Mesodermal cell (in vitro differentiated cells): Measurements from ENCODE around the gene SPSB1.

Experiments
- H3K27ac ChIP-seq: 2 replicates; pipeline ENCODE4 v1.7.0; 2013; ENCODE audit warnings: mild to moderate bottlenecking, low read depth, low read length, moderate library complexity; ENCODE audit not compliant: severe bottlenecking
- H3K36me3 ChIP-seq: 2 replicates; pipeline ENCODE4 v1.7.1; 2013; ENCODE audit warnings: mild to moderate bottlenecking, low read length, moderate library complexity; ENCODE audit not compliant: control insufficient read depth, insufficient read depth
- H3K4me1 ChIP-seq: one replicate; pipeline ENCODE4 v1.7.1; 2013; ENCODE audit warnings: mild to moderate bottlenecking, low read length; ENCODE audit not compliant: insufficient read depth, control insufficient read depth, poor library complexity, severe bottlenecking
- H3K4me3 ChIP-seq: 2 replicates; pipeline ENCODE4 v1.7.0; 2013; ENCODE audit warnings: low read length, control low read depth, mild to moderate bottlenecking; ENCODE audit not compliant: insufficient read depth, poor library complexity, severe bottlenecking; ENCODE audit errors: extremely low read depth
- H3K9me3 ChIP-seq: 2 replicates; pipeline ENCODE4 v1.7.1; 2013; ENCODE audit warnings: mild to moderate bottlenecking, low read length, moderate library complexity; ENCODE audit not compliant: control insufficient read depth
- WGBS, 2 experiments: methylation state at CpG; one replicate each; pipeline ENCODE4 v1.1.5; 2013; ENCODE audit warnings: missing lambda C conversion rate in 2 of 2; ENCODE audit not compliant: insufficient coverage in 2 of 2; 5-methylcytosine and 5-hydroxymethylcytosine counted together

Gene SPSB1

DNA sequence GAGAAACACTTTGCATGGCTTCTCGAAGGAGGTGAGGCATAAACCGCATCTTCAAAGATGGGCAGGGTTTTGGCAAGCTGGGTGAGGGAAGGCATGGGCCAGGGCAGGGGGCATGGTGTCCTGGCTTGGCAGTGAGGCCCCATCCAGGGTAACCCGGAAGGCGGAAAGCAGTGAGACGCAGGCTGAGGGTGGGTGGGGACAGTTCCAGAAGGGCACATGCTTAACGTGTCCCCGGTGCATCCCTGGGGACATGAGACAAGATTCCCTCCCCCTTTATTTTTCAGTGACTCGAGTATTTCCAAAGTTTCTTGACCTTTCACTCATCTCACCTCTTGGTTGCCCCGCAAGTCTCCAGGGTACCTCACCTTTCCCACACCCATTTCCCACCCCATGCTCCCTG is 123.8 kb downstream of the SPSB1 start:
- no peak overlapping the region for H3K27ac ChIP-seq
- peaks cover 19% of the 10 kb centered on the region for H3K4me1 ChIP-seq
- H3K9me3 ChIP-seq = no peaks in the 10 kb centered on the region
- WGBS, 2 experiments = 96% methylated on average over 9 of the region's 9 CpGs
- H3K36me3 ChIP-seq = no peaks in the 10 kb centered on the region
- H3K4me3 ChIP-seq = no peak overlapping the region

DNA sequence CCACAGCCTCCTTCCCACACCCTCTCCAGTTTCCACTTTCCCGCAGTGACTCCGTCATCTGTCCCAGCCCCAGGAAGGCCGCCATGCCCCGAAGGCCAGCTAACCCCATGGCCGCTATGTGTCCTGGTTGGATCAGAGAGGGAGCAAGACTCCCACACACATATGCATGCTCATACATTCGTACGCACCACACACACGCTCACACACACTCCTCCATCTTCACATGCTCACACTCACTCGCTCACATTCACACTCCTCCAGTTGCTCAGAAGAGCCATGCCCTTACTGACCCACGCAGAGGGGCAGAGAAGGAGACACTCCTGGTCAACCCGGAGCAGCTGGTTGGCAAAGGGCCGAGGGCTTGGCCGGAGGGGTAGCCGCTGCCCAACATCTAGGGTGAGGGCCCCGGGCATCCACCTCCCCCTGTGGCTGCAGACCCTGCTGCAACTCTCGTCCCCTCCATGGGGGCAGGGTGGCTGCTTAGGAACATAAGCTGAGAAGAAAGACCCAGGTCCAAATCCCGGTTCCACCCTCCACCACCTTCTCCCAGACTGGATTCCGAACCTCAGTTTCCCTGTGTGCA is 124.3 kb downstream of the SPSB1 start:
- H3K4me1 ChIP-seq = peaks cover 19% of the 10 kb centered on the region
- H3K9me3 ChIP-seq = no peaks in the 10 kb centered on the region
- 92 to 99% methylated on average over 12 of the region's 18 CpGs for WGBS, 2 experiments
- no peaks in the 10 kb centered on the region for H3K36me3 ChIP-seq
- no peak overlapping the region for H3K4me3 ChIP-seq
- H3K27ac ChIP-seq = no peak overlapping the region

DNA sequence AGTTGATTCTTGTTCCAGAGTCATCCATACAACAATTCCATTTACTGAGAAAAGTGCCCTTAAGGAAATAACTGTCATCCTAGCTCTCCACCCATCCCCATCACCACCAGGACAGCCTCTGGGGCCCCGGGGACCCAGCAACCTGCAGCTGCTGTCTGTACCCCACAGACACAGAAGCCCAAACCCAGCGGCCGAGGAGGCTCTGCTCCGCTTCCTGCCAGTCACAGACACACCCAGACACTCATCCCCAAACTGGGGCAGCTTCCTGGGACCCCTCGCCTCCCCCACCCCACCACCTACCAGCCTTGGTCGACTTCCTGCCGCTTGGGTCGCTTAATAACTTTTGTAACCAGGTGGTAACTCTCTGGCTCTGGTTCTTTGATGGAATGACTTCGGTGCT is 125.0 kb downstream of the SPSB1 start:
- Histone ChIP-seq H3K4me1 (peaks cover 17% of the 10 kb centered on the region), H3K36me3 (no peaks in the 10 kb centered on the region), H3K27ac (no peak overlapping the region), H3K4me3 (no peak overlapping the region), H3K9me3 (no peaks in the 10 kb centered on the region)
- WGBS, 2 experiments = 94 to 96% methylated on average over 7 to 9 of the region's 9 CpGs

DNA sequence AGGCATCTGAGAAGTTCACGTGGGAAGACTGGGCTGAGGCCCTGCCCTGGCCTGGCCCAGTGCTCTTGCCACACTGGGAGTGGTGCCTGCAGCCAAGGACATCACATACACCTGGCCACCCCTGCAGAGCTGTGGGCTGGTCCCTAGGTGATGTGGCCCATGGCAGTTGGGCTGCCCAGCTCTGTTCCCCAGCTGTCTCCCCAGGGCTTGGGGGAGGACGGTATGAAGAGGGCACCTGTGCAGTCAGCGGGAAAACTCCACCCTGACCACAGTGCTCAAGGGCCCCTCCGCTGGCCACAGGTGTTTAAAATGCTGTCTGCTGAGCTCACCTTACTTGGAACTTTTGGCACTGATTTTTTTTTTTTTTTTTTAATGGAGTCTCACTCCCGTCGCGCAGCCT is 126.2 kb downstream of the SPSB1 start:
- 88 to 91% methylated on average over 5 to 7 of the region's 7 CpGs for WGBS, 2 experiments
- Histone ChIP-seq H3K36me3 (no peaks in the 10 kb centered on the region), H3K4me1 (peaks cover 6% of the 10 kb centered on the region), H3K4me3 (no peak overlapping the region), H3K27ac (no peak overlapping the region), H3K9me3 (no peaks in the 10 kb centered on the region)
